ENCODE measurements around the gene B3GNT9. TPM values are rescaled to one million over a fixed set of nuclear protein-coding genes. Genes with fewer than 3 reads are reported as not detected.

The B3GNT9 gene
- total RNA-seq, 1 donor from 2014 or later: 44.1 TPM

- no peaks in the 10 kb centered on the region for H3K9me3 Mint-ChIP-seq (ENCODE audit: unreplicated experiment)
- TF ChIP-seq CTCF (IDR thresholded peaks at IDR 0.05): no peak
- H3K27ac Mint-ChIP-seq (ENCODE audit: unreplicated experiment): no peak overlapping the region
- H3K27me3 Mint-ChIP-seq (ENCODE audit: unreplicated experiment): no peaks in the 10 kb centered on the region
- H3K4me1 Mint-ChIP-seq (ENCODE audit: unreplicated experiment): peaks cover 24% of the 10 kb centered on the region
- no peak overlapping the region for H3K4me3 Mint-ChIP-seq (ENCODE audit: unreplicated experiment)
- H3K36me3 Mint-ChIP-seq (ENCODE audit: unreplicated experiment): peaks cover 4% of the 10 kb centered on the region
- no peak for DNase-seq (ENCODE audit: extremely low spot score, unreplicated experiment)
Observed at GRCh38 chr16:67111951-67112444, 38.8 kb downstream of the B3GNT9 start.

DNA sequence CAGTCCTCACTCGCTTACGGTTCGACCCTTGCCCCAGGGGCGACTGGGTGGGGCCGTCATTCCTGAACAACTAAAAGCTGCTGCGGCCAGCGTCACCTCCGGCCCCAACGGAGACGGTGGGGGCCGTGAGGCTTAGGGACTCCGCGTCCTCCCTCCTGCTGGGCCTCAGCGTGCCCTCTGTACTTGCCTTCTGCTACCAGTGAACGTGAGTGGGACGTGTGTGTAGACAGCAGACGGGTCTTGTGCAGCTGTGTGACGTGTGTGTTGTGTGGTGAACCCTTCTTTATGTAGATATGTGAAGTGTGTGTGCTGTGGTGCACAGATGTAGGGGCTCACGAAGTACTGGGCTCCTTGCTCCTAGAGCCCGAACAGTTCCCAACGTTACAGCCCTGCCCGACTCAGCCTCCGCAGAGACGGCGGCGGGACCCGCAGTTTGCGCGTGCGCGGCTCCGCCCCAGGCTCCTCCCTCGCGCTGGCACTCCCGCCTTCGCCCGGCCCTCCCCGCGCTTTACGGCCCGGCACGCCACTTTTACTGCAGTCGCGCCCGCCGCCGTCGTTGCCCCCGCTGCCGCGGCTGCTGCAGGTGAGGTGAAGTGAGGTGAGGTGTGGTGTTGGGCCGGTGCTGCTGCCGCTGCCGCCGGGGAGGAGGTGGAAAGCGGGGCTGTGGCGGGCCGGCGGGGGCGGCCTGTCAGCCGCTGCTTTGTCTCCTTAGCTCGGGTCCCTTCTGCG lies 41.2 kb downstream of the B3GNT9 start, which contains the start of gene PHAF1:
PHAF1 (plus strand) TSS at position 535 of the 729 bp plus-strand sequence. CDS start 235 bp downstream, outside the sequence.
- H3K4me3 Mint-ChIP-seq (ENCODE audit: unreplicated experiment): peak within 1 kb of the TSS; percentile 92
- H3K27me3 Mint-ChIP-seq (ENCODE audit: unreplicated experiment): no peaks in the 10 kb centered on the region
- DNase-seq (ENCODE audit: extremely low spot score, unreplicated experiment): peak; percentile 98
- peak within 1 kb of the TSS; percentile 97 for H3K27ac Mint-ChIP-seq (ENCODE audit: unreplicated experiment)
- no peaks in the 10 kb centered on the region for H3K9me3 Mint-ChIP-seq (ENCODE audit: unreplicated experiment)
- peaks cover 22% of the 10 kb centered on the region for H3K4me1 Mint-ChIP-seq (ENCODE audit: unreplicated experiment)
- H3K36me3 Mint-ChIP-seq (ENCODE audit: unreplicated experiment): peaks cover 4% of the 10 kb centered on the region
- TF ChIP-seq CTCF (IDR thresholded peaks at IDR 0.05): no peak

DNA sequence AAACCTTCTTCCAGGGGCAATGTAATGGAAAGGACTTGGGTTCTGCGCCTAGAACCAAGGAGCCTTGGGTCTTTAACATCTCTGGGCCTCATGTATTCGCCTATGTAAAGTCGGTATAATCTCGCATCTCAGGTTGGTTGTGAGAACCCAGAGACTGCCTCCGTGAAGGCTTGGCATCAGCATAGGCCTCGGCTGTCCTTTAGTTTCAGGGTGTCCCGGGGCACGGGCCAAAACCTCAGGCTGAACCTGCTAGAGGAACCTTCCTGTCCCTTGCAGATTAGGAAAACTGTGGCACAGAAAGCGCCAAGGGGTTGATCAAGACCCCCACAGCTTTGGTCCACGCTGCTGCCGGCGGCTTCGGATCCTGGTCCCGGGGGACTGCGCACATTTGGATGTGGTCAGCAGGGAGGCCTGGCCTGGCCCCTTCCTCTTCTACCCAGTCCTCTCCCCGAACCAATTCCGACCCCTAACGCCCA lies 41.8 kb downstream of the B3GNT9 start:
- TF ChIP-seq CTCF (IDR thresholded peaks at IDR 0.05): no peak
- Mint-ChIP-seq H3K36me3 (ENCODE audit: unreplicated experiment) (peaks cover 4% of the 10 kb centered on the region), H3K4me1 (ENCODE audit: unreplicated experiment) (peaks cover 22% of the 10 kb centered on the region), H3K27ac (ENCODE audit: unreplicated experiment) (peak overlapping the region; percentile 97), H3K4me3 (ENCODE audit: unreplicated experiment) (peak overlapping the region; percentile 92), H3K9me3 (ENCODE audit: unreplicated experiment) (no peaks in the 10 kb centered on the region), H3K27me3 (ENCODE audit: unreplicated experiment) (no peaks in the 10 kb centered on the region)
- no peak for DNase-seq (ENCODE audit: extremely low spot score, unreplicated experiment)

- Mint-ChIP-seq H3K4me3 (ENCODE audit: unreplicated experiment) (no peak overlapping the region), H3K4me1 (ENCODE audit: unreplicated experiment) (peaks cover 22% of the 10 kb centered on the region), H3K36me3 (ENCODE audit: unreplicated experiment) (peaks cover 4% of the 10 kb centered on the region), H3K27me3 (ENCODE audit: unreplicated experiment) (no peaks in the 10 kb centered on the region), H3K27ac (ENCODE audit: unreplicated experiment) (peak overlapping the region; percentile 97), H3K9me3 (ENCODE audit: unreplicated experiment) (no peaks in the 10 kb centered on the region)
- DNase-seq (ENCODE audit: extremely low spot score, unreplicated experiment): no peak
- no peak for TF ChIP-seq CTCF (IDR thresholded peaks at IDR 0.05)
Observed at GRCh38 chr16:67108489-67108888, 42.3 kb downstream of the B3GNT9 start.

DNA sequence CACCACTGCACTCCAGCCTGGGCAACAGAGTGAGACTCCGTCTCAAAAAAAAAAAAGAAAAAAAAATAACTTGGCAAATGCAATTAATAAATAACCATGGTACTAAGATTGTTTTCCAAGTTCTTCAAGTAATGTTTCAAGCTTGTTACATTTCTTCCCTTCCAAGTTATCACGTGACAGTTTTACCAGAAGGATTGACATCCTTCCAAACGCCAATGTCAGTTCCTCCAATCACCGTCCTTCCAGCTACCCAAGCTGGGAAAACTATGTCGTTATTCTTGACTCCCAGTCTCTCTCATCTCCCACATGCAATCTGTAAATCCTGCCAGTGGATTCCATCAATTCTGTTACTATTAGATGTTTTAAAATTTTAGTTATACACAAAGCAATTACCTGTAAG lies 44.9 kb downstream of the B3GNT9 start:
- no peak for TF ChIP-seq CTCF (IDR thresholded peaks at IDR 0.05)
- no peak for DNase-seq (ENCODE audit: extremely low spot score, unreplicated experiment)
- Mint-ChIP-seq H3K4me1 (ENCODE audit: unreplicated experiment) (peaks cover 14% of the 10 kb centered on the region), H3K4me3 (ENCODE audit: unreplicated experiment) (no peak overlapping the region), H3K27me3 (ENCODE audit: unreplicated experiment) (no peaks in the 10 kb centered on the region), H3K27ac (ENCODE audit: unreplicated experiment) (no peak overlapping the region), H3K9me3 (ENCODE audit: unreplicated experiment) (no peaks in the 10 kb centered on the region), H3K36me3 (ENCODE audit: unreplicated experiment) (peaks cover 8% of the 10 kb centered on the region)
